Heart left ventricle (tissue), 16 donors: ENCODE data around the gene MED22. TPM values are rescaled to one million over a fixed set of nuclear protein-coding genes. Genes with fewer than 3 reads are reported as not detected.

Experiments used
- ATAC-seq, 4 donors: fragments of 200-7000 bp; cut with Tn5 transposase; one replicate each; pipeline ENCODE4 v1.9.1; 2020 to 2022; ENCODE audit warnings: moderate library complexity in 4 of 4, mild to moderate bottlenecking in 3 of 4, moderate number of reproducible peaks in 1 of 4
- DNase-seq, 5 donors: peaks; one replicate each; pipeline ENCODE4 v3.0.0-alpha.2; 2020
- H3K27ac ChIP-seq, 12 donors: fragments of 200-600 bp; sonication (generic) in 4 of 12; one replicate each; pipeline versions ENCODE4 v1.5.0 to v1.8.0; 2016 to 2022; ENCODE audit warnings: mild to moderate bottlenecking in 2 of 12
- H3K27me3 ChIP-seq, 9 donors: fragments of 200-600 bp; sonication (generic) in 2 of 9; one replicate each; pipeline versions ENCODE4 v1.5.1 to v1.8.0; 2016 to 2022; ENCODE audit warnings: mild to moderate bottlenecking in 3 of 9
- H3K36me3 ChIP-seq, 9 donors: fragments of 200-600 bp; sonication (generic) in 2 of 9; one replicate each; pipeline versions ENCODE4 v1.5.0 to v1.8.0; 2018 to 2022; ENCODE audit warnings: mild to moderate bottlenecking in 2 of 9
- H3K4me1 ChIP-seq, 12 donors: fragments of 200-600 bp; sonication (generic) in 4 of 12; one replicate each; pipeline versions ENCODE4 v1.5.0 to v1.8.0; 2016 to 2022; ENCODE audit warnings: mild to moderate bottlenecking in 3 of 12
- H3K4me3 ChIP-seq, 12 donors: fragments of 200-600 bp; sonication (generic) in 4 of 12; one replicate each; pipeline versions ENCODE4 v1.5.0 to v1.8.0; 2017 to 2022; ENCODE audit warnings: mild to moderate bottlenecking in 9 of 12, moderate library complexity in 4 of 12
- H3K9me3 ChIP-seq, 12 donors: fragments of 200-600 bp; sonication (generic) in 4 of 12; one replicate each; pipeline versions ENCODE4 v1.5.0 to v1.8.0; 2016 to 2022; ENCODE audit warnings: mild to moderate bottlenecking in 1 of 12
- POLR2A ChIP-seq, 2 donors: fragments of 450-650 bp; IDR thresholded peaks; one replicate each; pipeline ENCODE4 v1.6.1; 2017; ENCODE audit warnings: antibody characterized with exemption in 2 of 2, mild to moderate bottlenecking in 2 of 2, moderate library complexity in 2 of 2
- WGBS, 4 donors: extraction: QIAGEN DNeasy Blood & Tissue Kit in 2 of 4; methylation state at CpG; one replicate each; pipeline versions ENCODE4 v1.1.5 to v1.1.7; 2013 to 2018; 5-methylcytosine and 5-hydroxymethylcytosine counted together
- intact Hi-C, 10 donors: fragments of 100-400 bp; cut with DNase I; formaldehyde crosslinking; loops; one replicate each; pipeline versions ENCODE4 v1.11.1 to v1.14.2; 2022
- polyA plus RNA-seq, 2 donors: library from polyadenylated mRNA; stranded (reverse); fragments of 200-250 nt; gene quantifications; one replicate each; pipeline ENCODE4 v1.2.3, GENCODE V29; 2013
- total RNA-seq, 9 donors: library from RNA; depleted of rRNA in 2 of 9; stranded (reverse); fragments of >200 nt in 2 of 9; fragmentation: NEBNext Ultra II Directional in 3 of 9; extraction: Animal tissue kit (Norgen Biotek cat#: 25700) in 3 of 9; gene quantifications; one replicate each; pipeline versions ENCODE4 v1.1.0 to v1.2.4, GENCODE V29; 2016 to 2023
- TF ChIP-seq, protein P1 (sequence below), 12 donors: fragments of 200-600 bp; sonication (generic) in 4 of 12; IDR thresholded peaks; one replicate each; pipeline versions ENCODE4 v1.5.0 to v1.8.0; 2018 to 2022; ENCODE audit warnings: antibody characterized with exemption in 12 of 12, mild to moderate bottlenecking in 5 of 12
- donor health status: ischemic (EF 13 %, LVEDD 7.1; RV severe dilation, severe dysfunction).
- donor health status: healthy with polysubstance abuse.
- donor health status: DM: no; HTN: yes; CAD: no.
- donor health status: DM: no; HTN: no; CAD: no.
- donor health status: ischemic (EF 25% LVEDD 6.9; RV normal size, moderate dysfunction).
- donor health status: ischemic (EF 25% LVEDD 5.7; RV mildly dilated, moderate dysfunction).
- donor health status: healthy.
- donor health status: DM: yes; HTN: yes; CAD: no.
- donor health status: ischemic (EF 35%, LVEDD 5.7; RV mildly dilated, moderate dysfunction).
- donor health status: nonischemic (EF 11% LVEDD 7.7; RV severe dilation, severe dysfunction).
- donor health status: DM: yes; HTN: yes; CAD: no.
- donor health status: PGD.
- donor health status: ischemic (EF 29% LVEDD 5.4; RV normal size, mild dysfunction).
- donor health status: nonischemic (EF 23%, LVEDD 6.1; RV moderate dilation, normal function).

MED22 gene
- total and polyA plus RNA-seq, 11 donors = 12.3 to 33.8 (median 19.5) TPM

DNA sequence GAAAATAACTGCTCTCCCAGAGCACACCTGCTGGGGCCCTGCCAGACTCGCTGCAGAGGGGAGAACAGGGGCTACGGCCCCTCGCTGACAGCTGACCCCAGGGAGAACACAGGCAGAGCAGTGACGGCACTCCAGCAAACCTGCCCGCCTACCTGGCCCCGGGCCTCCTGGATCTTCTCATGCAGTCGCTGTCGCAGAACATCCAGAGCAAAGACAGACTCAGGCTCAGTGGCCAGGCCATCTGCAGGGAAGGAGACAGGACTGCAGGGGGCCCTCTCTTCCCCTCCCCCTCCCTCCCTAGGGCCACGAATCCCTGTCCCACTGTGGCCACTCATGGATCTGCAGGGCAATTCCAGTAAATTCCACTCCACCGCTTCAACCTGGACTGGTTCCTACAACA, 14.4 kb downstream of the MED22 start:
- Histone ChIP-seq H3K27me3 (no peaks in the 10 kb centered on the region), H3K4me3 (no peak overlapping the region), H3K9me3 (no peaks in the 10 kb centered on the region), H3K4me1 (peaks cover 6 to 26% (median 19%) of the 10 kb centered on the region in 12 donors), H3K36me3 (peaks cover 0 to 51% (median 45%) of the 10 kb centered on the region in 9 donors), H3K27ac (no peak overlapping the region)
- DNase-seq (peak in 1 of 5 donors; percentile 13), ATAC-seq (no peak)
- intact Hi-C loops = loop anchor here in 3 of 10 donors (2.0 to 10.0 kb wide), 3 partner anchors 99 to 149 kb away; no protein-coding TSS in a partner anchor
- 88 to 99% (median 91%) methylated on average over 7 to 10 of the region's 10 CpGs for WGBS, 4 donors
- TF ChIP-seq, protein P1, sequence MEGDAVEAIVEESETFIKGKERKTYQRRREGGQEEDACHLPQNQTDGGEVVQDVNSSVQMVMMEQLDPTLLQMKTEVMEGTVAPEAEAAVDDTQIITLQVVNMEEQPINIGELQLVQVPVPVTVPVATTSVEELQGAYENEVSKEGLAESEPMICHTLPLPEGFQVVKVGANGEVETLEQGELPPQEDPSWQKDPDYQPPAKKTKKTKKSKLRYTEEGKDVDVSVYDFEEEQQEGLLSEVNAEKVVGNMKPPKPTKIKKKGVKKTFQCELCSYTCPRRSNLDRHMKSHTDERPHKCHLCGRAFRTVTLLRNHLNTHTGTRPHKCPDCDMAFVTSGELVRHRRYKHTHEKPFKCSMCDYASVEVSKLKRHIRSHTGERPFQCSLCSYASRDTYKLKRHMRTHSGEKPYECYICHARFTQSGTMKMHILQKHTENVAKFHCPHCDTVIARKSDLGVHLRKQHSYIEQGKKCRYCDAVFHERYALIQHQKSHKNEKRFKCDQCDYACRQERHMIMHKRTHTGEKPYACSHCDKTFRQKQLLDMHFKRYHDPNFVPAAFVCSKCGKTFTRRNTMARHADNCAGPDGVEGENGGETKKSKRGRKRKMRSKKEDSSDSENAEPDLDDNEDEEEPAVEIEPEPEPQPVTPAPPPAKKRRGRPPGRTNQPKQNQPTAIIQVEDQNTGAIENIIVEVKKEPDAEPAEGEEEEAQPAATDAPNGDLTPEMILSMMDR (IDR thresholded peaks at IDR 0.05) = no peak
- no peak for TF ChIP-seq POLR2A (IDR thresholded peaks at IDR 0.05)

DNA sequence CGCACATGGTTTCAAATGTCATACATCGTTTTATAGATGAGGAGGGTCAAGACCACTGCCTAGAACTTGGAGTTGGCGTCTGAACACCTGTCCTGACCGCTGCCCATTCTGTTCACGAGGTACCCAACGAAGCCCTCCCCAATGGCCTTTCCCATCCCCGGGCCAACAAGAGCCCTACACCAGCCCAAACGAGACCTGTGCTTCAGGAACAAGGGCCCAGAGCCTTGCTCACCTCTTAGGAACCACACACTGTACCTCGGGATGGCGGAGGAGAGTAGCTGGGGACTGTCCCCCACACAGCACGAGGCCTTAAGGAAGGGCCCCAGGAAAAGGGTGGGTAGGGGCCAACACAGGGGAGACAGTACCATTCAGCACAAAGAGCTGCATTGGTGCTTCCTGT, 14.9 kb downstream of the MED22 start:
- DNase-seq (peak in 1 of 5 donors; percentile 4), ATAC-seq (no peak)
- intact Hi-C loops = loop anchor here in 3 of 10 donors (2.0 to 10.0 kb wide), 3 partner anchors 98 to 148 kb away; no protein-coding TSS in a partner anchor
- TF ChIP-seq, protein P1 (IDR thresholded peaks at IDR 0.05) = no peak
- TF ChIP-seq POLR2A (IDR thresholded peaks at IDR 0.05) = no peak
- Histone ChIP-seq H3K27me3 (no peaks in the 10 kb centered on the region), H3K36me3 (peaks cover 0 to 51% (median 45%) of the 10 kb centered on the region in 9 donors), H3K4me3 (no peak overlapping the region), H3K4me1 (peaks cover 6 to 26% (median 19%) of the 10 kb centered on the region in 12 donors), H3K27ac (no peak overlapping the region), H3K9me3 (no peaks in the 10 kb centered on the region)
- 90 to 97% (median 95%) methylated on average over 10 to 11 of the region's 11 CpGs for WGBS, 4 donors

DNA sequence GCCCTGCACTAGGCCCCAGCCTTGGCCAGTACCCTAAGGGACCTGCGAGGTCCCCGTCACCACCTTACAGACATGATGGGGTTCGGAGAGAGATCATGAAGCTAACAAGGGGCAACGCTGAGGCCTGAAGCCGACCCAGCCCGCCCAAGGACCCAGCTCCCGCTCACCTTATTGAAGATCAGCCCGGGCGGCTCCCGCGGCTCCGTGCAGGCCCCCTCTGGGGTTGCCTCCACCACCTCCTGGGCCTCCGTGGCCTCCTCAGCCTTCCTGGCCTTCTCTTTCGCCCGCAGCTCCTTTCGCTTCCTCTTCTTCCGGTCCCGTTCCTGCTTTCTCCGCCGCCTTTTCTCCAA, 15.6 kb downstream of the MED22 start:
- H3K27me3 ChIP-seq = no peaks in the 10 kb centered on the region
- DNase-seq = peak in 1 of 5 donors; percentile 18
- peaks cover 0 to 51% (median 45%) of the 10 kb centered on the region in 9 donors for H3K36me3 ChIP-seq
- no peaks in the 10 kb centered on the region for H3K9me3 ChIP-seq
- intact Hi-C loops = loop anchor here in 3 of 10 donors (2.0 to 10.0 kb wide), 3 partner anchors 98 to 148 kb away; no protein-coding TSS in a partner anchor
- H3K27ac ChIP-seq = no peak overlapping the region
- no peak for ATAC-seq
- 88 to 92% (median 90%) methylated on average over 20 of the region's 20 CpGs for WGBS, 4 donors
- H3K4me1 ChIP-seq = peaks cover 6 to 26% (median 19%) of the 10 kb centered on the region in 12 donors
- no peak overlapping the region for H3K4me3 ChIP-seq
- TF ChIP-seq, protein P1 (IDR thresholded peaks at IDR 0.05) = no peak
- no peak for TF ChIP-seq POLR2A (IDR thresholded peaks at IDR 0.05)

DNA sequence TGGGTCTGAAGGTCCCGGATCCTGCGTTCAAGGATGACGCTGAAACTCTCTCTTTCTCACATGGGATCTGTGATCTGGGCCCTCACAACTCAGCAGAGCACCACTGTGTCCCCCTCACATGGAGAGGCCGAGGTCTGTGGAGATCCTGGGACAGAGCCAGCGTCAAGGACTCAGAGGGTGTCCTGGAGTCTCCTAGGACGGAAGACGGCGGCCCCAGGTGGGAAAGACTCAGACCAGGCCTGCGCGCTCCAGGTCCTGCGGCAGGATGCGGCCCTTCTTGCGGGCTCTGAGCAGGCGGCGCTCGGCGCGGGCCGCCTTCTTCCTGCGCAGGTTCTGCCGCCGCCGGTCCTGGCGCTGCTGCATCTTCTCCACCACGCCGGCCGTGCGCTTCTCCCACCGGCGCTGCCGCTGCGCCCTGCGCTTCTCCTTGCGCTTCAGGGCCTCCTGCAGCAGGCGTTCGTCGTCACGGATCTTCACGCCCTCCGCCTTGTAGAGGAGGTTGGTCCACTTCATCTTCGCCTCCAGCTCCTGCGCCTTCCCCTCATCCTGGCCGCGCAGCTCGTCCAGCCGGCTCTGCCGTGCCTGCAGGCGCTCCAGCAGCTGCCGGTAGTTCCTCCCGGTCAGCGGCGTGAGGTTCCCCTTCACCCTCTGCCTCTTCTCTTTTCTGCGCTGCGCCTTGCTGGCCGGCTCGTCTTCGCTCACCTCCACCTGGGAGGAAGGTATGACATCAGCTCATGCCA, 16.1 kb downstream of the MED22 start:
- no peaks in the 10 kb centered on the region for H3K9me3 ChIP-seq
- no peaks in the 10 kb centered on the region for H3K27me3 ChIP-seq
- DNase-seq (no peak), ATAC-seq (no peak)
- no peak overlapping the region for H3K27ac ChIP-seq
- intact Hi-C loops = loop anchor here in 3 of 10 donors (2.0 to 10.0 kb wide), 3 partner anchors 97 to 147 kb away; no protein-coding TSS in a partner anchor
- TF ChIP-seq, protein P1 (IDR thresholded peaks at IDR 0.05) = no peak
- WGBS, 4 donors = 95 to 97% (median 97%) methylated on average over 57 of the region's 57 CpGs
- peaks cover 6 to 25% (median 17%) of the 10 kb centered on the region in 12 donors for H3K4me1 ChIP-seq
- peaks cover 0 to 51% (median 45%) of the 10 kb centered on the region in 9 donors for H3K36me3 ChIP-seq
- H3K4me3 ChIP-seq = no peak overlapping the region
